IPS-15b (cell line): ENCODE results near the gene CTU1.

ENCODE experiments used
- H3K27me3 ChIP-seq: one replicate; pipeline ENCODE4 v1.6.1; 2013; ENCODE audit warnings: low read length; ENCODE audit not compliant: control insufficient read depth, insufficient read depth
- H3K36me3 ChIP-seq: one replicate; pipeline ENCODE4 v1.6.1; 2013; ENCODE audit warnings: low read length; ENCODE audit not compliant: control insufficient read depth, insufficient read depth
- H3K4me1 ChIP-seq: one replicate; pipeline ENCODE4 v1.6.1; 2013; ENCODE audit warnings: mild to moderate bottlenecking, low read length; ENCODE audit not compliant: control insufficient read depth, insufficient read depth
- H3K4me3 ChIP-seq: one replicate; pipeline ENCODE4 v1.5.1; 2013; ENCODE audit warnings: low read depth, low read length
- H3K9ac ChIP-seq: one replicate; pipeline ENCODE4 v1.6.1; 2013; ENCODE audit warnings: low read depth, mild to moderate bottlenecking, low read length
- H3K9me3 ChIP-seq: one replicate; pipeline ENCODE4 v1.6.1; 2013; ENCODE audit warnings: mild to moderate bottlenecking, low read length; ENCODE audit not compliant: control insufficient read depth, insufficient read depth

The CTU1 gene

GRCh38 chr19:51098365-51099046 lies 9.7 kb downstream of the CTU1 start:
- H3K4me1 ChIP-seq, result peaks cover 12% of the 10 kb centered on the region

DNA sequence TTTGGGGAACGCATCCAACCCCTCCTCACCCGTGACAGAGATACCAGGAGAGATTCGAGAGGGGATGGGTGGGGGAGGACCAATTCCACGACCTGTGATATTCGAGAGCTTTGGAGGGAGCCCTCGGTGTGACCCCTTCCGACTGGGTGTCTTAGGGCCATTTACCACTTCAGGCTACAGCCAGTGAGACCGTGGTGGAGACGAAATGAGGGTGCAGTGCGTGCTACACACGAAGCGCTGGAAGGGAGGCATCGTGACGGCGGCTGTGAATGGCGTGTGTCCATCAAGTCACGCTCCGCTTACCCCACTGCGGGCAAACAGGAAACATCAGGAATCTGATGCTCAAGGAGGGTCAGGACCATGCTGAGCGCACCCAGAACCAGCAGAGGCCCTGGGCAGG lies 10.4 kb downstream of the CTU1 start:
- Histone ChIP-seq H3K36me3 (peaks cover 3% of the 10 kb centered on the region), H3K27me3 (no peaks in the 10 kb centered on the region), H3K4me3 (peak overlapping the region; percentile 22), H3K4me1 (peaks cover 12% of the 10 kb centered on the region), H3K9me3 (no peaks in the 10 kb centered on the region), H3K9ac (no peak overlapping the region)

More at GRCh38 chr19:51098365-51099046, 9.7 kb downstream of the CTU1 start:
- Histone ChIP-seq H3K36me3 (peaks cover 3% of the 10 kb centered on the region), H3K9me3 (no peaks in the 10 kb centered on the region), H3K27me3 (no peaks in the 10 kb centered on the region), H3K4me3 (peak overlapping the region; percentile 50), H3K9ac (no peak overlapping the region)

GRCh38 chr19:51097166-51097738 lies 11.0 kb downstream of the CTU1 start:
- Histone ChIP-seq H3K9me3 (no peaks in the 10 kb centered on the region), H3K9ac (no peak overlapping the region), H3K36me3 (peaks cover under 1% of the 10 kb centered on the region), H3K4me3 (no peak overlapping the region), H3K4me1 (peaks cover 12% of the 10 kb centered on the region), H3K27me3 (no peaks in the 10 kb centered on the region)

DNA sequence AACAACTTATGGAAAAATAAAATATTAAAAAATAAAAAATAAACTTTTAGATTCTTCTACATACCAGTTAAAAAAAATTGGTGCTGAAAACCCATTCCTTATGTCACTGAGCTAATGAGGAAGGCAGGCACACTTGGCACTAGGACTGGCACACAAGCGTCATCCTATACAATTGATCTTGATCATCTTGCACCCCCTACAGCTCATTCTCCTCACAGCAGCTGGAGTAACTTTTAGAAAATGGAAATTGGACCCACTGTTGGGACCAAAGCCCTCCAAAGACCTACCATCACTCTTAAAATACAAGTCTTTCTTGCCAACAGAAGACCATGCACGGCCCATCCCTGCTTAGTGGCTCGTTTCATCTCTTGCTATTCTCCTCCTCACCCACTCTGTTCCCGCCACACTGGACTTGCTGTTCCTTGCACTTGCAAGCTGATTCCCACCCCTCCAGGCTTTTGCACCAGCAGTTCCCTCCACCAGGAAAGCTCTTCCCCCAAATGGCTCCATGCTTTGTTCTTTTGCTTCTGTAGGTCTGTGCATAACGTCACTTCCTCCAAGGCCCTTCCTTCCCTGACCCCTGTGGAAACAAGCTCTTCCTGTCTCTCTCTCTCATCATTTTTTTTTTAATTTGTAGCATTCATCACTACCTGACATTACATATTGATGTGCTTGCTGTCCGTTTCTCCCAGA lies 11.6 kb downstream of the CTU1 start:
- Histone ChIP-seq H3K27me3 (no peaks in the 10 kb centered on the region), H3K9me3 (no peaks in the 10 kb centered on the region), H3K4me1 (peaks cover 12% of the 10 kb centered on the region), H3K4me3 (no peak overlapping the region), H3K36me3 (no peaks in the 10 kb centered on the region), H3K9ac (no peak overlapping the region)

DNA sequence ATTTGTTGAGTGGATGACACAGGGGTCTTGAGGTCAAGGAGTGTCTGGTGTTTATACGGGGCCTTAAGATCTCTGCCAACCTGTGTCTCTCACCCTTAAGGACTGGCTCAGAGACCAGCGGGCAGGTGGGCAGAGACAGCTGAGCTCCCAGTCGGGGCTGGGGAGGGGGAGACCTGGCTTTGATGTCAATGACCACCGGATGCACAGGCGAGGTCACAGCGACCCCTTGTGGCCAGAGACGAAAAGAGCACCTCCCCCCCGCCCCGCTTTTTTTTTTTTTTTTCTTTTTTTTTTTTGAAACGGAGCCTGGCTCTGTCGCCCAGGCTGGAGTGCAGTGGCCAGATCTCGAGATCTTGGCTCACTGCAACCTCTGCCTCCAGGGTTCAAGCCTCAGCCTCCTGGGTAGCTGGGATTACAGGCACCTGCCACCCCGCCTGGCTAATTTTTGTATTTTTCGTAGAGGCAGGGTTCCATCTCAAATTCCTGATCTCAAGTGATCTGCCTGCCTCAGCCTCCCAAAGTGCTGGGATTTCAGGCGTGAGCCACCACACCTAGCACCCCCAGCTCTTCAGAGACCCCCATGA lies 13.4 kb downstream of the CTU1 start:
- H3K9ac ChIP-seq, result no peak overlapping the region
- H3K4me1 ChIP-seq, result peaks cover 12% of the 10 kb centered on the region
- H3K27me3 ChIP-seq, result no peaks in the 10 kb centered on the region
- no peaks in the 10 kb centered on the region for H3K36me3 ChIP-seq
- H3K4me3 ChIP-seq, result no peak overlapping the region
- H3K9me3 ChIP-seq, result no peaks in the 10 kb centered on the region

- H3K4me3 ChIP-seq, result no peak overlapping the region
- no peak overlapping the region for H3K9ac ChIP-seq
- no peaks in the 10 kb centered on the region for H3K27me3 ChIP-seq
- H3K36me3 ChIP-seq, result no peaks in the 10 kb centered on the region
- H3K9me3 ChIP-seq, result no peaks in the 10 kb centered on the region
- H3K4me1 ChIP-seq, result peaks cover 6% of the 10 kb centered on the region
These were observed 14.5 kb downstream of the CTU1 start for GRCh38 chr19:51093510-51094345.

DNA sequence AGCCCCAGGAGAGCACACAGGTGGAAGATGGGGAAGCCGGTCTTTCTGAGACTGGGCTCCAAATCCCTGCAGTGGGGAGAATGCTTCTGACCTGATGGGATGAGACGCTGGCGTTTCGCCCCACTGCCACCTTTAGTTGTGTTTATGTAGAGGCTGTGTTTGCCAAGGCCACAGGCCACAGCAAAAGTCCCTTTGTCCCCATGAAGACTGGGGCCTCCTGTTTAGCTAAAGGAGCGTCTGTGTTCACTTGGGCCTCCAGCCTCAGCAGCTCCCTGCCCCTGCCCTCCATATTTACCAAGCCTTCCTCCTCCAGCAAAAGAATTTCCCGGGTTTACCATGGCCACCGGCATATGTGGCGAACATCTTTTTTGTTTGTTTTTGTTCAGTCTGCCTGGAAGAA lies 15.1 kb downstream of the CTU1 start:
- Histone ChIP-seq H3K4me1 (peaks cover 6% of the 10 kb centered on the region), H3K27me3 (no peaks in the 10 kb centered on the region), H3K9me3 (no peaks in the 10 kb centered on the region), H3K36me3 (no peaks in the 10 kb centered on the region), H3K4me3 (no peak overlapping the region), H3K9ac (no peak overlapping the region)

- Histone ChIP-seq H3K9me3 (no peaks in the 10 kb centered on the region), H3K36me3 (no peaks in the 10 kb centered on the region), H3K4me3 (no peak overlapping the region), H3K27me3 (no peaks in the 10 kb centered on the region), H3K9ac (no peak overlapping the region), H3K4me1 (peaks cover 6% of the 10 kb centered on the region)
These were observed 16.0 kb downstream of the CTU1 start for GRCh38 chr19:51091895-51092873.

DNA sequence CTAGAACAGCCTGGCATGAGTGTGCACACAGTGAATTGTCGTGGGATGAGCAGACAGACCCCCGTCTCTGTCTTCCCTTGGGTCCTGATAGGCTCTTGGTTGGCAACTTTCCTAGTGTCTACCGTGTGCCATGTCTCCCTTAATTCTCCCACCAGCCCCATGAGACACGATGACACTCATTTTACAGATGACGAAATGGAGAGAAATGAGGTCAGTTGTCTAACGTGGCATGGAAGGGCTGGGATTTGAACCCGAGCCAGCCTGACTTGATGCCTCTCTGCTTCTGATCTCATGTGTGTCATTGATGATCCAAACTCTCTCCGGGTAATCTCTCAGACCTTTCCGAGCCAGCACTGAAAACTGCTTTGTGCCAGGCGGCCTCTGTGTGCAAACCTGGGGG lies 17.1 kb downstream of the CTU1 start:
- no peaks in the 10 kb centered on the region for H3K27me3 ChIP-seq
- no peaks in the 10 kb centered on the region for H3K9me3 ChIP-seq
- H3K9ac ChIP-seq, result no peak overlapping the region
- no peak overlapping the region for H3K4me3 ChIP-seq
- H3K4me1 ChIP-seq, result peaks cover 3% of the 10 kb centered on the region
- H3K36me3 ChIP-seq, result no peaks in the 10 kb centered on the region

GRCh38 chr19:51090471-51090870 lies 17.7 kb downstream of the CTU1 start:
- Histone ChIP-seq H3K4me3 (no peak overlapping the region), H3K9me3 (no peaks in the 10 kb centered on the region), H3K27me3 (no peaks in the 10 kb centered on the region), H3K36me3 (no peaks in the 10 kb centered on the region), H3K4me1 (peaks cover 3% of the 10 kb centered on the region), H3K9ac (no peak overlapping the region)
